PC-3 (cell line): ENCODE measurements around the gene KDM6A. TPM values are rescaled to one million over a fixed set of nuclear protein-coding genes. Genes with fewer than 3 reads are reported as not detected.

ENCODE experiments used
- ATAC-seq: fragments of 200-7000 bp; cut with Tn5 transposase; 2 replicates; pipeline ENCODE4 v1.9.1; 2020; ENCODE audit warnings: mild to moderate bottlenecking, moderate library complexity
- BruUV-seq: library from RNA; stranded (reverse); fragments of 400-500 nt; replicated peaks from 2 replicates; lab custom pipeline; 2021; lab: Mats Ljungman, UMichigan
- CTCF ChIA-PET: fragments of 300-600 bp; sonication (Branson Sonifier 250); formaldehyde crosslinking; loops from one replicate; lab custom pipeline; 2022; ENCODE audit warnings: antibody characterized with exemption; lab: Charles Lee
- POLR2A ChIA-PET: fragments of 300-600 bp; sonication (Branson Sonifier 250); formaldehyde crosslinking; loops from one replicate; lab custom pipeline; 2022; ENCODE audit warnings: antibody characterized with exemption; ENCODE audit not compliant: unreplicated experiment; lab: Charles Lee
- DNase-seq: peaks from one replicate; pipeline ENCODE4 v3.0.0-alpha.2; 2015
- H2AFZ ChIP-seq: fragments of 300-600 bp; sonication (generic); 2 replicates; pipeline ENCODE4 v1.6.0; 2016; ENCODE audit warnings: antibody characterized with exemption, low read length
- H3F3A ChIP-seq: fragments of 300-600 bp; sonication (generic); one replicate; pipeline ENCODE4 v1.6.0; 2017; ENCODE audit warnings: antibody characterized with exemption, low read length, control low read depth, mild to moderate bottlenecking; ENCODE audit not compliant: unreplicated experiment
- H3K27ac ChIP-seq: fragments of 300-600 bp; sonication (generic); 2 replicates; pipeline ENCODE4 v1.5.1; 2016; ENCODE audit warnings: mild to moderate bottlenecking, low read length
- H3K27me3 ChIP-seq: fragments of 300-600 bp; sonication (generic); 2 replicates; pipeline ENCODE4 v1.6.1; 2016; ENCODE audit warnings: low read length, mixed read lengths
- H3K36me3 ChIP-seq: fragments of 300-600 bp; sonication (generic); 2 replicates; pipeline ENCODE4 v1.6.1; 2016; ENCODE audit warnings: low read depth, mixed run types, low read length, mixed read lengths
- H3K4me1 ChIP-seq: fragments of 300-600 bp; sonication (generic); 2 replicates; pipeline ENCODE4 v1.5.1; 2016; ENCODE audit warnings: low read length; ENCODE audit not compliant: insufficient read depth
- H3K4me2 ChIP-seq: fragments of 300-600 bp; sonication (generic); 2 replicates; pipeline ENCODE4 v1.6.0; 2016; ENCODE audit warnings: low read length
- H3K4me3 ChIP-seq: fragments of 300-600 bp; sonication (generic); 2 replicates; pipeline ENCODE4 v1.5.1; 2016; ENCODE audit warnings: mild to moderate bottlenecking, low read length, mixed read lengths
- H3K79me2 ChIP-seq: fragments of 300-600 bp; sonication (generic); 2 replicates; pipeline ENCODE4 v1.6.1; 2017; ENCODE audit warnings: low read length, mixed read lengths
- H3K9ac ChIP-seq: fragments of 300-600 bp; sonication (generic); 2 replicates; pipeline ENCODE4 v1.6.0; 2016; ENCODE audit warnings: mild to moderate bottlenecking, low read length
- H3K9me2 ChIP-seq: fragments of 300-600 bp; sonication (generic); replicated peaks from 2 replicates; pipeline ENCODE4 v1.6.1; 2016; ENCODE audit warnings: mixed run types, low read length, mixed read lengths
- H3K9me3 ChIP-seq: fragments of 300-600 bp; sonication (generic); 2 replicates; pipeline ENCODE4 v1.6.1; 2016; ENCODE audit warnings: low read length, mixed read lengths
- H4K20me1 ChIP-seq: fragments of 300-600 bp; sonication (generic); 2 replicates; pipeline ENCODE4 v1.6.1; 2016; ENCODE audit warnings: low read length, mixed read lengths
- EZH2 ChIP-seq: fragments of 300-600 bp; sonication (generic); IDR thresholded peaks from one replicate; pipeline ENCODE4 v1.6.1; 2017; ENCODE audit warnings: antibody characterized with exemption, mild to moderate bottlenecking, low read length; ENCODE audit not compliant: unreplicated experiment
- EZH2phosphoT487 ChIP-seq: fragments of 300-600 bp; sonication (generic); IDR thresholded peaks from 2 replicates; pipeline ENCODE4 v1.6.1; 2018; ENCODE audit warnings: mild to moderate bottlenecking, antibody characterized with exemption, low read length, borderline replicate concordance
- intact Hi-C: fragments of 100-400 bp; cut with micrococcal nuclease; formaldehyde crosslinking; loops from 2 replicates; pipeline ENCODE4 v1.9.0; 2023
- total RNA-seq: library from RNA; depleted of rRNA; stranded (reverse); fragments of >200 nt; gene quantifications from 2 replicates; pipeline ENCODE4 v1.2.3, GENCODE V29; 2014
- TF ChIP-seq, protein P1 (sequence below): fragments of 300-600 bp; sonication (generic); conservative IDR thresholded peaks from 2 replicates; pipeline ENCODE4 v1.5.1; 2017; ENCODE audit warnings: antibody characterized with exemption, low read depth, mild to moderate bottlenecking, low read length

Gene KDM6A
- total RNA-seq, 1 experiment from 2014 or later: 31.3 TPM

- no peaks in the 10 kb centered on the region for H3K9me3 ChIP-seq
- intact Hi-C loops: loop anchor here (5.0 kb wide), 3 partner anchors 69 to 331 kb away; partner anchors contain the start of gene FUNDC1
- peak overlapping the region; percentile 96 for H3K4me2 ChIP-seq
- ATAC-seq (no peak; the same call in 1 of the 2 replicates), DNase-seq (peak; percentile 29)
- ChIA-PET POLR2A (interaction anchor here (0.6 kb wide), 3 partner anchors 142 to 1697 kb away, joined by 3 to 4 read pairs (median 4); no protein-coding TSS in a partner anchor), CTCF (interaction anchor here (0.8 kb wide), 1 partner anchor 915 kb away, joined by 9 read pairs; no protein-coding TSS in a partner anchor)
- H3K36me3 ChIP-seq: 0 out of 2 replicates have a peak, but pooled peaks cover 5% of the 10 kb centered on the region
- peaks cover 8% of the 10 kb centered on the region; the same call in 1 of the 2 replicates for H3K4me1 ChIP-seq
- H3K27me3 ChIP-seq: no peaks in the 10 kb centered on the region
- H4K20me1 ChIP-seq: peaks cover 28% of the 10 kb centered on the region
- peak overlapping the region; percentile 97 for H3K9ac ChIP-seq
- H3K9me2 ChIP-seq: no peaks in the 10 kb centered on the region
- no peak for TF ChIP-seq EZH2phosphoT487
- TF ChIP-seq, protein P1, sequence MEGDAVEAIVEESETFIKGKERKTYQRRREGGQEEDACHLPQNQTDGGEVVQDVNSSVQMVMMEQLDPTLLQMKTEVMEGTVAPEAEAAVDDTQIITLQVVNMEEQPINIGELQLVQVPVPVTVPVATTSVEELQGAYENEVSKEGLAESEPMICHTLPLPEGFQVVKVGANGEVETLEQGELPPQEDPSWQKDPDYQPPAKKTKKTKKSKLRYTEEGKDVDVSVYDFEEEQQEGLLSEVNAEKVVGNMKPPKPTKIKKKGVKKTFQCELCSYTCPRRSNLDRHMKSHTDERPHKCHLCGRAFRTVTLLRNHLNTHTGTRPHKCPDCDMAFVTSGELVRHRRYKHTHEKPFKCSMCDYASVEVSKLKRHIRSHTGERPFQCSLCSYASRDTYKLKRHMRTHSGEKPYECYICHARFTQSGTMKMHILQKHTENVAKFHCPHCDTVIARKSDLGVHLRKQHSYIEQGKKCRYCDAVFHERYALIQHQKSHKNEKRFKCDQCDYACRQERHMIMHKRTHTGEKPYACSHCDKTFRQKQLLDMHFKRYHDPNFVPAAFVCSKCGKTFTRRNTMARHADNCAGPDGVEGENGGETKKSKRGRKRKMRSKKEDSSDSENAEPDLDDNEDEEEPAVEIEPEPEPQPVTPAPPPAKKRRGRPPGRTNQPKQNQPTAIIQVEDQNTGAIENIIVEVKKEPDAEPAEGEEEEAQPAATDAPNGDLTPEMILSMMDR: no peak
- TF ChIP-seq EZH2: no peak
- peaks cover 73% of the 10 kb centered on the region for H3K79me2 ChIP-seq
- peak overlapping the region; percentile 99 for H3K4me3 ChIP-seq
- H2AFZ ChIP-seq: peak overlapping the region; percentile 60
- no TSS peak for BruUV-seq
- H3K27ac ChIP-seq: peak overlapping the region; percentile 82
- H3F3A ChIP-seq: no peaks in the 10 kb centered on the region
These were observed 658 bp downstream of the KDM6A start for GRCh38 chrX:44873415-44874276.

DNA sequence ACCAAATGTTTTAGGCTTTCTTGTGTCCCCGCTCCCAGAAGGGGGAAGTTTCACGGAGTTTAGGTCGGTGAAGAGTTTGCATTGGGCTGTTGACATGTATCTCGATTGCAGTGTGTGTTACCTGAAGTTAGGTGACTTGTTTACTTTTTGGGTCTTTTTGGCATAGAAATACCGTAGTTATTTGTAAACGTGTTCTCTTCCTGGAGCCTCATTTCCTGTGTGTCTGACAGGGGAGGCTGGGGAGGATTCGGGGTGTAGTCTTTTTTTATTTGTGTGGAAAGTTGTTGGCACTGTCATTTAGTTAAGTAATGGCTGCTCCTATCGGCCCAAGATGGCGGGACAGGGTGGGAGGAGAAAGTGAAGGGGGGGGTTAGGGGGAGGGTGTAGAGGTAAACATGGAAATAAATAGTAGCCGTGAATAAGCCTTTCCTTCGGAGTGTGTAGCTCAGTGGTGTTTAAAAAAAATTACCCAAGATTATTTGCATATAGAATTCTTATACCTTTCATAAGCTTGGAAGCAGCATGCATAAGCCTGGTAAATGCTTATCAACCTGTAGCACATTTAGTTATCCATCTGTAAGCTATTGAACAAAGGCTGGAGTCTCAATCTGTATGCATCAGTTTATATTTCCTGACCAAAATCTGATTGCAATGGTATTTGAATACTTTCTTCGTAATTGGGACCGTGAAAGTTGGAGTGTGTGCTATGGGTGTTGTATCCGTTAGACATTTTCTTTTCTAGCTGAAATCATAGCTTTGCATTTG is 1.6 kb downstream of the KDM6A start:
- no peak for ATAC-seq
- ChIA-PET POLR2A (interaction anchor here (0.6 kb wide), 2 partner anchors 243 to 607 kb away, joined by 4 read pairs; no protein-coding TSS in a partner anchor), CTCF (no interaction called here)
- H3K4me2 ChIP-seq: peak overlapping the region; percentile 96
- H3K36me3 ChIP-seq: 0 out of 2 replicates have a peak, but pooled peaks cover 5% of the 10 kb centered on the region
- H3K9me2 ChIP-seq: no peaks in the 10 kb centered on the region
- no peaks in the 10 kb centered on the region for H3K27me3 ChIP-seq
- TF ChIP-seq EZH2phosphoT487 (no peak), EZH2 (no peak)
- TF ChIP-seq, protein P1: no peak
- H2AFZ ChIP-seq: peak overlapping the region; percentile 40; the same call in 1 of the 2 replicates
- peak overlapping the region; percentile 82 for H3K27ac ChIP-seq
- no peaks in the 10 kb centered on the region for H3F3A ChIP-seq
- H4K20me1 ChIP-seq: peaks cover 34% of the 10 kb centered on the region
- peak; percentile 38 for DNase-seq
- no peaks in the 10 kb centered on the region for H3K9me3 ChIP-seq
- peak overlapping the region; percentile 99 for H3K4me3 ChIP-seq
- H3K9ac ChIP-seq: peak overlapping the region; percentile 97
- TSS peak; percentile 30 for BruUV-seq
- H3K4me1 ChIP-seq: peaks cover 8% of the 10 kb centered on the region; the same call in 1 of the 2 replicates
- H3K79me2 ChIP-seq: peaks cover 83% of the 10 kb centered on the region
- intact Hi-C loops: loop anchor here (5.0 kb wide), 3 partner anchors 68 to 332 kb away; partner anchors contain the start of gene FUNDC1
